Left kidney (tissue), 2 donors: ENCODE results near the gene SOX2. TPM values are rescaled to one million over a fixed set of nuclear protein-coding genes. Genes with fewer than 3 reads are reported as not detected.
"Not testable (repeated sequence)": the region's sequence is repeated elsewhere in the genome, so short reads cannot be mapped to it uniquely, and the experiment has no call there.

ENCODE experiments used
- DNase-seq: peaks from one replicate; pipeline ENCODE4 v3.0.0-alpha.2; 2013
- polyA plus RNA-seq: library from polyadenylated mRNA; unstranded; fragments of 120-200 nt; gene quantifications from one replicate; pipeline ENCODE4 v1.2.1, GENCODE V29; 2013; ENCODE audit not compliant: insufficient read length

SOX2 gene
- polyA plus RNA-seq, 1 donor, result 0.30 TPM

GRCh38 chr3:181755959-181756358 is 44.2 kb downstream of the SOX2 start:
- no peak for DNase-seq

GRCh38 chr3:181756645-181757297 is 45.0 kb downstream of the SOX2 start:
- DNase-seq, result no peak

GRCh38 chr3:181757694-181758306 is 46.1 kb downstream of the SOX2 start:
- no peak for DNase-seq

GRCh38 chr3:181761906-181762305 is 50.2 kb downstream of the SOX2 start:
- DNase-seq, result no peak

GRCh38 chr3:181764033-181764432 is 52.3 kb downstream of the SOX2 start:
- DNase-seq, result not testable (repeated sequence)
